DOHH2 (cell line): ENCODE data around the gene SHISA8.

Experiments used
- CTCF ChIP-seq: fragments of 200-600 bp; sonication (generic); IDR thresholded peaks from one replicate; pipeline ENCODE4 v1.5.1; 2014; ENCODE audit warnings: antibody characterized with exemption, mild to moderate bottlenecking, low read depth, low read length; ENCODE audit not compliant: poor library complexity, severe bottlenecking
- EZH2phosphoT487 ChIP-seq: fragments of 200-600 bp; sonication (generic); IDR thresholded peaks from 2 replicates; pipeline ENCODE4 v1.6.1; 2017; ENCODE audit warnings: borderline replicate concordance, mild to moderate bottlenecking, antibody characterized with exemption, low read length, moderate library complexity, mixed read lengths

GRCh38 chr22:41915035-41915785, at the start of gene SHISA8:
- TF ChIP-seq CTCF (no peak), EZH2phosphoT487 (no peak)
